Measurements from ENCODE around the gene PCDHGC5.

- no peak for TF ChIP-seq CTCF (IDR thresholded peaks at IDR 0.05; ENCODE audit: insufficient read depth, low read depth, low read length)
- no peak for TF ChIP-seq EZH2 (IDR thresholded peaks at IDR 0.05; ENCODE audit: insufficient read depth, low read length)
Observed at GRCh38 chr5:141490271-141490670, 1.4 kb downstream of the PCDHGC5 start.
